WTC11 (cell line): Measurements from ENCODE around the gene SNX19. TPM values are rescaled to one million over a fixed set of nuclear protein-coding genes. Genes with fewer than 3 reads are reported as not detected.

ENCODE experiments used
- ATAC-seq: fragments of 200-7000 bp; cut with Tn5 transposase; 2 replicates; pipeline ENCODE4 v1.10.0; 2021; ENCODE audit warnings: mild to moderate bottlenecking, moderate library complexity
- CTCF ChIA-PET: fragments of 300-600 bp; sonication (Branson Sonifier 250); formaldehyde crosslinking; loops from one replicate; lab custom pipeline; 2021; ENCODE audit warnings: antibody characterized with exemption; lab: Charles Lee
- POLR2A ChIA-PET: fragments of 350-600 bp; sonication (Branson Sonifier 250); formaldehyde crosslinking; loops from one replicate; lab custom pipeline; 2021; ENCODE audit warnings: antibody characterized with exemption; lab: Charles Lee
- DNase-seq: peaks from one replicate; pipeline ENCODE4 v3.0.0; 2021; ENCODE audit warnings: low spot score
- H3K27ac Mint-ChIP-seq: 2 replicates; pipeline ENCODE4 v1.8.0; 2021; ENCODE audit warnings: mixed read lengths
- H3K27me3 Mint-ChIP-seq: 2 replicates; pipeline ENCODE4 v1.8.0; 2021; ENCODE audit warnings: low read depth, mild to moderate bottlenecking, moderate library complexity, mixed read lengths
- H3K36me3 Mint-ChIP-seq: 2 replicates; pipeline ENCODE4 v1.8.0; 2021; ENCODE audit warnings: mixed read lengths
- H3K4me1 Mint-ChIP-seq: 2 replicates; pipeline ENCODE4 v1.8.0; 2022; ENCODE audit warnings: mixed read lengths
- H3K4me3 Mint-ChIP-seq: 2 replicates; pipeline ENCODE4 v1.8.0; 2021; ENCODE audit warnings: mild to moderate bottlenecking, moderate library complexity, mixed read lengths
- H3K9me3 Mint-ChIP-seq: 2 replicates; pipeline ENCODE4 v1.8.0; 2021; ENCODE audit warnings: mixed read lengths
- CREM ChIP-seq: sonication (generic); formaldehyde crosslinking; IDR thresholded peaks from 2 replicates; pipeline ENCODE4 v1.8.1; 2022; ENCODE audit warnings: mild to moderate bottlenecking, missing genetic modification reagents, moderate library complexity
- EMX1 ChIP-seq: fragments of 250-450 bp; sonication (Bioruptor Pico); IDR thresholded peaks from 2 replicates; pipeline ENCODE4 v1.8.0; 2021; ENCODE audit warnings: mild to moderate bottlenecking
- ESRRA ChIP-seq: sonication (generic); formaldehyde crosslinking; IDR thresholded peaks from 2 replicates; pipeline ENCODE4 v1.8.1; 2022; ENCODE audit warnings: mild to moderate bottlenecking, missing genetic modification reagents, borderline replicate concordance
- ETV6 ChIP-seq: sonication (generic); formaldehyde crosslinking; IDR thresholded peaks from 2 replicates; pipeline ENCODE4 v1.8.1; 2022; ENCODE audit warnings: mild to moderate bottlenecking, missing genetic modification reagents
- FOXJ3 ChIP-seq: sonication (generic); formaldehyde crosslinking; IDR thresholded peaks from 2 replicates; pipeline ENCODE4 v1.9.0; 2021; ENCODE audit warnings: missing genetic modification reagents, mild to moderate bottlenecking, borderline replicate concordance
- FOXK1 ChIP-seq: sonication (generic); formaldehyde crosslinking; IDR thresholded peaks from 2 replicates; pipeline ENCODE4 v1.8.0; 2022; ENCODE audit warnings: mild to moderate bottlenecking, moderate library complexity, missing genetic modification reagents
- HMGA2 ChIP-seq: fragments of 250-450 bp; sonication (Bioruptor Pico); IDR thresholded peaks from 2 replicates; pipeline ENCODE4 v1.4.0; 2021; ENCODE audit warnings: mild to moderate bottlenecking, moderate library complexity
- IRF2 ChIP-seq: sonication (generic); formaldehyde crosslinking; IDR thresholded peaks from 2 replicates; pipeline ENCODE4 v1.8.0; 2022; ENCODE audit warnings: low read depth, missing genetic modification reagents, borderline replicate concordance
- KAT7 ChIP-seq: sonication (generic); formaldehyde crosslinking; IDR thresholded peaks from 2 replicates; pipeline ENCODE4 v1.8.1; 2023; ENCODE audit warnings: missing genetic modification reagents, mild to moderate bottlenecking, borderline replicate concordance
- NFYB ChIP-seq: sonication (generic); formaldehyde crosslinking; conservative IDR thresholded peaks from 2 replicates; pipeline ENCODE4 v1.8.0; 2022; ENCODE audit warnings: low read depth, missing genetic modification reagents
- SMAD3 ChIP-seq: sonication (generic); formaldehyde crosslinking; IDR thresholded peaks from 2 replicates; pipeline ENCODE4 v1.8.0; 2022; ENCODE audit warnings: missing genetic modification reagents, mild to moderate bottlenecking, borderline replicate concordance
- TCF7 ChIP-seq: sonication (generic); formaldehyde crosslinking; IDR thresholded peaks from 2 replicates; pipeline ENCODE4 v1.8.0; 2022; ENCODE audit warnings: mild to moderate bottlenecking, low read depth, missing genetic modification reagents, moderate library complexity
- TEAD4 ChIP-seq: sonication (generic); formaldehyde crosslinking; IDR thresholded peaks from 2 replicates; pipeline ENCODE4 v1.8.0; 2022; ENCODE audit warnings: mild to moderate bottlenecking, missing genetic modification reagents
- ZNF263 ChIP-seq: sonication (generic); formaldehyde crosslinking; IDR thresholded peaks from 2 replicates; pipeline ENCODE4 v1.8.1; 2022; ENCODE audit warnings: low read depth, mild to moderate bottlenecking, moderate library complexity, missing genetic modification reagents
- ZNF423 ChIP-seq: fragments of 250-450 bp; sonication (Bioruptor Pico); IDR thresholded peaks from 2 replicates; pipeline ENCODE4 v2.1.2; 2022; ENCODE audit warnings: mild to moderate bottlenecking, moderate library complexity
- total RNA-seq: library from RNA; stranded (reverse); gene quantifications from 3 replicates; pipeline ENCODE4 v1.2.3, GENCODE V29; 2021
- TF ChIP-seq, protein P1 (sequence below): fragments of 250-450 bp; sonication (Bioruptor Pico); IDR thresholded peaks from 2 replicates; pipeline ENCODE4 v1.9.0; 2021; ENCODE audit warnings: mild to moderate bottlenecking
- TF ChIP-seq, protein P2 (sequence below): sonication (generic); formaldehyde crosslinking; IDR thresholded peaks from 2 replicates; pipeline ENCODE4 v1.8.1; 2022; ENCODE audit warnings: mild to moderate bottlenecking, moderate library complexity, missing genetic modification reagents
- TF ChIP-seq, protein P3 (sequence below): sonication (generic); formaldehyde crosslinking; conservative IDR thresholded peaks from 2 replicates; pipeline ENCODE4 v1.8.1; 2023; ENCODE audit warnings: mild to moderate bottlenecking, low read depth, missing genetic modification reagents, moderate library complexity
- TF ChIP-seq, protein P4 (sequence below): sonication (generic); formaldehyde crosslinking; IDR thresholded peaks from 2 replicates; pipeline ENCODE4 v1.8.1; 2023; ENCODE audit warnings: mild to moderate bottlenecking, moderate library complexity, missing genetic modification reagents

The SNX19 gene
- total RNA-seq, 1 experiment from 2014 or later, result 25.2 TPM

DNA sequence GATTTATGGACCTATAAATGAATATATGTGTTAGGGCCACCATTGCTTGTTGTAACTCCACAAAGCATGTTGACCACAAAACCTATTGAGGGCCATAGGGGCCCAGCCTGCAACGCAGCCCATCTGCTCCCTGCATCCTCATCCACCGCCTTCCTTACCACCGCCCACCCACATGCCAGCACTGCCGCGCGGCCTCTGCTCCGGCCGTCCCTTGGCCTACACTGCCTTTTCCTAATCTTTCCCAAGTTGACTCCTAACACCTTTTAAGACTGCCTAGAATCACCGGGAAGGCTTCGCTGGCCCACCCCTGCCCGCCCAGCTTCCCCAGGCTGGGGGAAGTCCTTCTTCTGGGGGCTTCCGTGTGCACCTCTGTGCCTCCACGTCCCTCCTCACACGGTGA lies 55.0 kb downstream of the SNX19 start:
- H3K36me3 Mint-ChIP-seq, result peaks cover 5% of the 10 kb centered on the region
- H3K27me3 Mint-ChIP-seq, result peaks cover 11% of the 10 kb centered on the region
- peaks cover 8% of the 10 kb centered on the region for H3K4me1 Mint-ChIP-seq
- ChIA-PET POLR2A (interaction anchor here (1.4 kb wide), 1 partner anchor 426 kb away, joined by 3 read pairs; no protein-coding TSS in a partner anchor), CTCF (interaction anchor here (0.9 to 8.5 kb wide), 17 partner anchors 9 to 429 kb away, joined by 3 to 152 read pairs (median 6); partner anchors contain the start of gene ADAMTS8)
- DNase-seq, result no peak
- H3K27ac Mint-ChIP-seq, result no peak overlapping the region
- peaks cover 8% of the 10 kb centered on the region for H3K9me3 Mint-ChIP-seq
- H3K4me3 Mint-ChIP-seq, result peak overlapping the region; percentile 43; the same call in 1 of the 2 replicates
- ATAC-seq, result no peak
- TF ChIP-seq IRF2 (CRISPR knock-in tag), result no peak
- TF ChIP-seq ZNF263 (CRISPR knock-in tag), result no peak
- TF ChIP-seq, protein P1, sequence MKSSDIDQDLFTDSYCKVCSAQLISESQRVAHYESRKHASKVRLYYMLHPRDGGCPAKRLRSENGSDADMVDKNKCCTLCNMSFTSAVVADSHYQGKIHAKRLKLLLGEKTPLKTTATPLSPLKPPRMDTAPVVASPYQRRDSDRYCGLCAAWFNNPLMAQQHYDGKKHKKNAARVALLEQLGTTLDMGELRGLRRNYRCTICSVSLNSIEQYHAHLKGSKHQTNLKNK, result no peak
- TF ChIP-seq ZNF423, result no peak
- TF ChIP-seq FOXK1 (CRISPR knock-in tag), result no peak

DNA sequence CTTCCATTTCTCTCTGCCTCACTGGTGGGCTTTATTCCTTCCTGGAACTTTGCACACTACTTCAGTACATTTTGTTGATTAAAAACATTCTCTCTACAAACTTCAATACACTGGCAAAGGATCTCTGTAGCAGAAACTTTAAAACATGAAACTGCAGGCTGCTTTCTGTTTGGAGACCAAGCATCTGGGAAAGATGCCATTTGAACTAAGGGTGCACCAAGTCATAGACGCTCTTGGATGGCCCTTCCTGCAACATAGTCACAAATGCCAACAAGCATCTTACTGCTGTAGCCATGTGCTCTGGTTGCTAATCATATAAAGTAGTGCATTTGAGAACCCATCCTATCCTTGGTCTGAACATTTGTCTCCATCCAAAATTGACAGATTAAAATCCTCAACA lies 56.4 kb downstream of the SNX19 start:
- TF ChIP-seq ESRRA, result no peak
- TF ChIP-seq FOXJ3, result no peak
- TF ChIP-seq, protein P2, sequence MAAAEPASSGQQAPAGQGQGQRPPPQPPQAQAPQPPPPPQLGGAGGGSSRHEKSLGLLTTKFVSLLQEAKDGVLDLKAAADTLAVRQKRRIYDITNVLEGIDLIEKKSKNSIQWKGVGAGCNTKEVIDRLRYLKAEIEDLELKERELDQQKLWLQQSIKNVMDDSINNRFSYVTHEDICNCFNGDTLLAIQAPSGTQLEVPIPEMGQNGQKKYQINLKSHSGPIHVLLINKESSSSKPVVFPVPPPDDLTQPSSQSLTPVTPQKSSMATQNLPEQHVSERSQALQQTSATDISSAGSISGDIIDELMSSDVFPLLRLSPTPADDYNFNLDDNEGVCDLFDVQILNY (CRISPR knock-in tag), result no peak
- TF ChIP-seq, protein P3, sequence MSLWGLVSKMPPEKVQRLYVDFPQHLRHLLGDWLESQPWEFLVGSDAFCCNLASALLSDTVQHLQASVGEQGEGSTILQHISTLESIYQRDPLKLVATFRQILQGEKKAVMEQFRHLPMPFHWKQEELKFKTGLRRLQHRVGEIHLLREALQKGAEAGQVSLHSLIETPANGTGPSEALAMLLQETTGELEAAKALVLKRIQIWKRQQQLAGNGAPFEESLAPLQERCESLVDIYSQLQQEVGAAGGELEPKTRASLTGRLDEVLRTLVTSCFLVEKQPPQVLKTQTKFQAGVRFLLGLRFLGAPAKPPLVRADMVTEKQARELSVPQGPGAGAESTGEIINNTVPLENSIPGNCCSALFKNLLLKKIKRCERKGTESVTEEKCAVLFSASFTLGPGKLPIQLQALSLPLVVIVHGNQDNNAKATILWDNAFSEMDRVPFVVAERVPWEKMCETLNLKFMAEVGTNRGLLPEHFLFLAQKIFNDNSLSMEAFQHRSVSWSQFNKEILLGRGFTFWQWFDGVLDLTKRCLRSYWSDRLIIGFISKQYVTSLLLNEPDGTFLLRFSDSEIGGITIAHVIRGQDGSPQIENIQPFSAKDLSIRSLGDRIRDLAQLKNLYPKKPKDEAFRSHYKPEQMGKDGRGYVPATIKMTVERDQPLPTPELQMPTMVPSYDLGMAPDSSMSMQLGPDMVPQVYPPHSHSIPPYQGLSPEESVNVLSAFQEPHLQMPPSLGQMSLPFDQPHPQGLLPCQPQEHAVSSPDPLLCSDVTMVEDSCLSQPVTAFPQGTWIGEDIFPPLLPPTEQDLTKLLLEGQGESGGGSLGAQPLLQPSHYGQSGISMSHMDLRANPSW (CRISPR knock-in tag), result no peak
- TF ChIP-seq HMGA2 (CRISPR knock-in tag), result no peak
- TF ChIP-seq KAT7 (CRISPR knock-in tag), result no peak
- no peak for TF ChIP-seq EMX1 (CRISPR knock-in tag)
- TF ChIP-seq NFYB (CRISPR knock-in tag), result no peak
- TF ChIP-seq, protein P4, sequence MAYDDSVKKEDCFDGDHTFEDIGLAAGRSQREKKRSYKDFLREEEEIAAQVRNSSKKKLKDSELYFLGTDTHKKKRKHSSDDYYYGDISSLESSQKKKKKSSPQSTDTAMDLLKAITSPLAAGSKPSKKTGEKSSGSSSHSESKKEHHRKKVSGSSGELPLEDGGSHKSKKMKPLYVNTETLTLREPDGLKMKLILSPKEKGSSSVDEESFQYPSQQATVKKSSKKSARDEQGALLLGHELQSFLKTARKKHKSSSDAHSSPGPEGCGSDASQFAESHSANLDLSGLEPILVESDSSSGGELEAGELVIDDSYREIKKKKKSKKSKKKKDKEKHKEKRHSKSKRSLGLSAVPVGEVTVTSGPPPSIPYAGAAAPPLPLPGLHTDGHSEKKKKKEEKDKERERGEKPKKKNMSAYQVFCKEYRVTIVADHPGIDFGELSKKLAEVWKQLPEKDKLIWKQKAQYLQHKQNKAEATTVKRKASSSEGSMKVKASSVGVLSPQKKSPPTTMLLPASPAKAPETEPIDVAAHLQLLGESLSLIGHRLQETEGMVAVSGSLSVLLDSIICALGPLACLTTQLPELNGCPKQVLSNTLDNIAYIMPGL, result no peak
- no peak for TF ChIP-seq TEAD4
- no peak for TF ChIP-seq TCF7 (CRISPR knock-in tag)
- TF ChIP-seq SMAD3 (CRISPR knock-in tag), result no peak
- TF ChIP-seq CREM (CRISPR knock-in tag), result no peak
- no peak for TF ChIP-seq ETV6 (CRISPR knock-in tag)
- H3K4me1 Mint-ChIP-seq, result peaks cover 4% of the 10 kb centered on the region
- peaks cover 12% of the 10 kb centered on the region for H3K9me3 Mint-ChIP-seq
- no peak overlapping the region for H3K27ac Mint-ChIP-seq
- peaks cover 11% of the 10 kb centered on the region for H3K27me3 Mint-ChIP-seq
- DNase-seq, result no peak
- no peak for ATAC-seq
- POLR2A ChIA-PET, result no interaction called here
- CTCF ChIA-PET, result interaction anchor here (1.0 to 8.5 kb wide), 2 partner anchors 410 to 428 kb away, joined by 3 to 152 read pairs; partner anchors contain the start of gene ADAMTS8
- H3K36me3 Mint-ChIP-seq, result peaks cover 5% of the 10 kb centered on the region
- H3K4me3 Mint-ChIP-seq, result no peak overlapping the region
